ENCODE results near the gene RNASE12.
"Not testable (repeated sequence)": the region's sequence is repeated elsewhere in the genome, so short reads cannot be mapped to it uniquely, and the experiment has no call there.

Gene RNASE12

DNA sequence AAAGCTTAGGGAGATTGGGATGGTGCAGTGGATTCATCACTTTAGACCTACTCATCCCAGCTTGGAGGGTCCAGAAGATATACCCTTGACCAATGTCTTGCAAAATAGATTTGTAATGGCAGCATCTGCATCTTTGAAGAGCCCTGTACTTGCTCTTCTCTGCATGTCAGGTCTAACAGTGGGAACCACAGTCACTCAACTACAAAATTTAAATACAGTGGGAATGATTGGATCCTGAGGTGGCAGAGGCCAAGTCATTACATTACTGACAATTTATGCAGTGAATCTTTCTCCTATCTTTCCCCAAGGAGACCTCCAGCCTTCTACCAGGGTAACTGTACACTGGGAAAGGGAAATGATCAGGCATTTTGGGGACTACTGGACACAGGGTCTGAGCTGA, 22.1 kb downstream of the RNASE12 start:
- ChIA-PET CTCF (interaction anchor here (0.5 kb wide), 1 partner anchor 289 kb away, joined by 3 read pairs; no protein-coding TSS in a partner anchor), POLR2A (ENCODE audit: low non-redundant PET) (no interaction called here)
- TF ChIP-seq CTCF (conservative IDR thresholded peaks at IDR 0.05; ENCODE audit: low read depth): no peak
- no peak for DNase-seq (ENCODE audit: low spot score)
- no peak overlapping the region for H3K27ac ChIP-seq

GRCh38 chr14:20568393-20568792, 22.8 kb downstream of the RNASE12 start:
- POLR2A ChIA-PET (ENCODE audit: low non-redundant PET): no interaction called here
- H3K27ac ChIP-seq: no peak overlapping the region
- CTCF ChIA-PET: no interaction called here
- no peak for DNase-seq (ENCODE audit: low spot score)
- no peak for TF ChIP-seq CTCF (conservative IDR thresholded peaks at IDR 0.05; ENCODE audit: low read depth)

DNA sequence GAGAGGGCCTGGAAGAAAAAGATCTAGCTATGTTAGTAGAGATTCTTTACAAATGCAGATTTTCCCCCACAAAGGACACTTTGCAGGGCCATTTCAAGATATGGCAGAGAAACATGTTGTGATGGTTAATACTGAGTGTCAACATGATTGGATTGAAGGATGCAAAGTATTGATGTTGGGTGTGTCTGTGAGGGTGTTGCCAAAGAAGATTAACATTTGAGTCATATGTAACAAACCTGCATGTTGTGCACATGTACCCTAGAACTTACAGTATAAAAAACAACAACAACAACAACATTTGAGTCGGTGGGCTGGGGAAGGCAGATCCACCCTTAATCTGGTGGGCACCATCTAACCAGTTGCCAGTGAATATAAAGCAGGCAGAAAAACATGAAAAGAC, 24.0 kb downstream of the RNASE12 start:
- POLR2A ChIA-PET (ENCODE audit: low non-redundant PET); H3K27ac ChIP-seq; CTCF ChIA-PET; DNase-seq (ENCODE audit: low spot score): not testable (repeated sequence)

- no peak overlapping the region for H3K27ac ChIP-seq
- DNase-seq (ENCODE audit: low spot score): no peak
- CTCF ChIA-PET: no interaction called here
- no peak for TF ChIP-seq CTCF (conservative IDR thresholded peaks at IDR 0.05; ENCODE audit: low read depth)
- POLR2A ChIA-PET (ENCODE audit: low non-redundant PET): no interaction called here
These were observed 26.6 kb downstream of the RNASE12 start for GRCh38 chr14:20564501-20564997.

DNA sequence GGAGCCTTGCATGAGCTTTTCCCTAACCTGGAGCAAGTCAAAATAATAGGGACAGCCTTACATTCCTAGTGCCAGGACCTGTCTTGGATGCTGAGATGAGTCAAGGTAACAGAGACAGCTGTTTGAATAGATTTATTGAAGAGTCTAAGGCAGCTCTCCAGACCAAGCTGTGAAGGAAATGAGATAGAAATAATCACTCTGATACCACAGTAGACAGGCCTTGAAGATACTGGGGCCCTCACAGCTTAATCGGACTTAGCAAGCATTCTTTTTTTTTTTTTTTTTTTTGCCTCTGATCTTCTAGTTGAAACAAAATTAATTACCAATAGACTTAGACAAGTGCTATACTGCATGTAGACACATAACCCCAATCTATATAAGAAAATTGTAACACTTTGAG, 27.2 kb downstream of the RNASE12 start:
- DNase-seq (ENCODE audit: low spot score): no peak
- ChIA-PET CTCF (no interaction called here), POLR2A (ENCODE audit: low non-redundant PET) (no interaction called here)
- no peak overlapping the region for H3K27ac ChIP-seq
- TF ChIP-seq CTCF (conservative IDR thresholded peaks at IDR 0.05; ENCODE audit: low read depth): no peak

GRCh38 chr14:20560961-20561360, 30.2 kb downstream of the RNASE12 start, which contains the start of gene RNASE9:
TSS of gene RNASE9 (minus strand) at chr14:20561047.
- ChIA-PET POLR2A (ENCODE audit: low non-redundant PET) (no interaction called here), CTCF (no interaction called here)
- DNase-seq (ENCODE audit: low spot score): no peak
- no peak within 1 kb of the TSS for H3K27ac ChIP-seq
- TF ChIP-seq CTCF (conservative IDR thresholded peaks at IDR 0.05; ENCODE audit: low read depth): no peak

- no peak for DNase-seq (ENCODE audit: low spot score)
- TF ChIP-seq CTCF (conservative IDR thresholded peaks at IDR 0.05; ENCODE audit: low read depth): no peak
- CTCF ChIA-PET: no interaction called here
- H3K27ac ChIP-seq: no peak overlapping the region
- POLR2A ChIA-PET (ENCODE audit: low non-redundant PET): no interaction called here
These were observed 31.7 kb downstream of the RNASE12 start for GRCh38 chr14:20559461-20559904.
